Mesothelial cell of epicardium (in vitro differentiated cells): ENCODE results near the gene RTN4RL1. TPM values are rescaled to one million over a fixed set of nuclear protein-coding genes. Genes with fewer than 3 reads are reported as not detected.

Experiments used
- DNase-seq, 2 experiments: peaks; one replicate each; pipeline ENCODE4 v3.0.0; 2021; ENCODE audit warnings: low spot score in 2 of 2; ENCODE audit not compliant: unreplicated experiment in 2 of 2
- H3K27ac Mint-ChIP-seq: 2 replicates; pipeline ENCODE4 v1.8.0; 2021; ENCODE audit warnings: mixed read lengths
- H3K27me3 Mint-ChIP-seq: 2 replicates; pipeline ENCODE4 v1.8.0; 2021; ENCODE audit warnings: low read depth, mixed read lengths
- H3K36me3 Mint-ChIP-seq: 2 replicates; pipeline ENCODE4 v1.8.0; 2021; ENCODE audit warnings: mixed read lengths
- H3K4me1 Mint-ChIP-seq: 2 replicates; pipeline ENCODE4 v1.8.0; 2021; ENCODE audit warnings: mixed read lengths
- H3K4me3 Mint-ChIP-seq: 2 replicates; pipeline ENCODE4 v1.8.0; 2021; ENCODE audit warnings: mild to moderate bottlenecking, moderate library complexity, mixed read lengths
- H3K9me3 Mint-ChIP-seq: 2 replicates; pipeline ENCODE4 v1.8.0; 2021; ENCODE audit warnings: mixed read lengths
- total RNA-seq: library from RNA; stranded (reverse); gene quantifications from 3 replicates; pipeline ENCODE4 v1.2.1, GENCODE V29; 2021
- TF ChIP-seq, protein P1 (sequence below): fragments of 200-600 bp; sonication (generic); IDR thresholded peaks from one replicate; pipeline ENCODE4 v1.5.0; 2021; ENCODE audit warnings: antibody characterized with exemption; ENCODE audit not compliant: unreplicated experiment

RTN4RL1 gene
- total RNA-seq, 1 donor from 2014 or later = 0.20 TPM

DNA sequence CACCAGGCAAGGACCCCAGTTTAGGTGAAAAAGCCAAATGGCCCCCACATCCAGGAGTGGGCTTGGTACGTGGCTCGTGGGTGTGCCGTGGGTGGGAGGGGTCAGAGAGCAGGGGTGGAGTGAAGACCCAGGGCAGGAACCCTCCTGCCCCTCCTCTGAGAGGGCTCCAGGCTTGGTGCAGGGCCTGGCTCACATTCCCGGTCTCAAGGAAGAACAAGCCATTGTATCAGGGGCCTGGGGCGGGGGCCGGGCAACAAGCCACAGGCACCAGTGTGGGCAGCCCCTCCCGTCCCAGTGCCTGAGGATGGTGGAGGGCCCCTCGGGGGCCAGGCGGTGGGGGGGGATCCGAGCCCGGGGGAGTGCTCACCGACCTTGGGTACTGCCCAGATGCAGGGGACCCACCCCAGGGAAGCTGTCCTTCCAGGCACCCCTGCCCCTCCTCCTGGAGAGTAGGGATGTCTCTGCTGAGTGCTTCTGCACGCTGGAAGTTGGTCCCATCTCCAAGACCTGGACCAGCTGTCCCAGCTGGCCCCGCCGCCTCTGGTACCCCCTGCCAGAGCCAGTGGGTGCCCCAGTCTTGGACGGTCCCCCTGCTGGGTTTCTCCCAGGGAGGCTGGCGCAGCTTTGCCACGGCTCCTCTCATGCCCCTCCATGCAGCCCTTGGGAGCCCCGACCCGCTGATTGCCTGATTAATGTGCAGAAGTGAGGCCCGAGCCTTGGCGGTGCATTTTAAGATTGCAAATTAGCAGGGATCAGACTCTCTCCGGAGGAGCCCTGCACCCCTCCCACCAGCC is 83.7 kb downstream of the RTN4RL1 start:
- H3K27ac Mint-ChIP-seq = no peak overlapping the region
- TF ChIP-seq, protein P1, sequence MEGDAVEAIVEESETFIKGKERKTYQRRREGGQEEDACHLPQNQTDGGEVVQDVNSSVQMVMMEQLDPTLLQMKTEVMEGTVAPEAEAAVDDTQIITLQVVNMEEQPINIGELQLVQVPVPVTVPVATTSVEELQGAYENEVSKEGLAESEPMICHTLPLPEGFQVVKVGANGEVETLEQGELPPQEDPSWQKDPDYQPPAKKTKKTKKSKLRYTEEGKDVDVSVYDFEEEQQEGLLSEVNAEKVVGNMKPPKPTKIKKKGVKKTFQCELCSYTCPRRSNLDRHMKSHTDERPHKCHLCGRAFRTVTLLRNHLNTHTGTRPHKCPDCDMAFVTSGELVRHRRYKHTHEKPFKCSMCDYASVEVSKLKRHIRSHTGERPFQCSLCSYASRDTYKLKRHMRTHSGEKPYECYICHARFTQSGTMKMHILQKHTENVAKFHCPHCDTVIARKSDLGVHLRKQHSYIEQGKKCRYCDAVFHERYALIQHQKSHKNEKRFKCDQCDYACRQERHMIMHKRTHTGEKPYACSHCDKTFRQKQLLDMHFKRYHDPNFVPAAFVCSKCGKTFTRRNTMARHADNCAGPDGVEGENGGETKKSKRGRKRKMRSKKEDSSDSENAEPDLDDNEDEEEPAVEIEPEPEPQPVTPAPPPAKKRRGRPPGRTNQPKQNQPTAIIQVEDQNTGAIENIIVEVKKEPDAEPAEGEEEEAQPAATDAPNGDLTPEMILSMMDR = no peak
- no peak for DNase-seq
- no peaks in the 10 kb centered on the region for H3K27me3 Mint-ChIP-seq
- H3K36me3 Mint-ChIP-seq = no peaks in the 10 kb centered on the region
- no peak overlapping the region for H3K4me3 Mint-ChIP-seq
- no peaks in the 10 kb centered on the region for H3K9me3 Mint-ChIP-seq
- H3K4me1 Mint-ChIP-seq = peaks cover 4% of the 10 kb centered on the region

DNA sequence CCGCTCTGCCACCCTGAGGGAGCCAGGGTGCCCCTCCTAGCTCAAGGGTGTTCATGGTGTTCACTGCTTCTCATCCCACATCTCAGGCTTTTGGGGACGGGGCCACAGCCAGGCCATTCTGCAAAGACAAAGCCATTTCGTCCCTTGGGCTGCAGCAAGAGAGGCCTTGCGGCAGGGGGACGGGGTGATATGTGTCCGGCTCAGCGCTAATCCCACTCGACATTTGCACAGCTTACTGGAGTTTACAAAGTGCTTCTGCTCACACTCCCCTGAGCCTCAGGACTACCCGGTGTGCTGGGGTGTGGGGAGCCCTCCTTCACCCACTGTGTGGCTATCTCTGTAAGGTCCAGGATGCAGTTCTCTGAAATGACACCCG is 84.3 kb downstream of the RTN4RL1 start:
- peaks cover 2% of the 10 kb centered on the region for H3K4me1 Mint-ChIP-seq
- H3K4me3 Mint-ChIP-seq = no peak overlapping the region
- H3K36me3 Mint-ChIP-seq = no peaks in the 10 kb centered on the region
- TF ChIP-seq, protein P1 = no peak
- no peak overlapping the region for H3K27ac Mint-ChIP-seq
- no peak for DNase-seq
- H3K9me3 Mint-ChIP-seq = no peaks in the 10 kb centered on the region
- no peaks in the 10 kb centered on the region for H3K27me3 Mint-ChIP-seq

- Mint-ChIP-seq H3K9me3 (no peaks in the 10 kb centered on the region), H3K27ac (no peak overlapping the region), H3K4me1 (peaks cover 2% of the 10 kb centered on the region), H3K36me3 (no peaks in the 10 kb centered on the region), H3K4me3 (no peak overlapping the region), H3K27me3 (no peaks in the 10 kb centered on the region)
- TF ChIP-seq, protein P1 = no peak
- no peak for DNase-seq
These were observed 84.9 kb downstream of the RTN4RL1 start for GRCh38 chr17:1939981-1940809.

DNA sequence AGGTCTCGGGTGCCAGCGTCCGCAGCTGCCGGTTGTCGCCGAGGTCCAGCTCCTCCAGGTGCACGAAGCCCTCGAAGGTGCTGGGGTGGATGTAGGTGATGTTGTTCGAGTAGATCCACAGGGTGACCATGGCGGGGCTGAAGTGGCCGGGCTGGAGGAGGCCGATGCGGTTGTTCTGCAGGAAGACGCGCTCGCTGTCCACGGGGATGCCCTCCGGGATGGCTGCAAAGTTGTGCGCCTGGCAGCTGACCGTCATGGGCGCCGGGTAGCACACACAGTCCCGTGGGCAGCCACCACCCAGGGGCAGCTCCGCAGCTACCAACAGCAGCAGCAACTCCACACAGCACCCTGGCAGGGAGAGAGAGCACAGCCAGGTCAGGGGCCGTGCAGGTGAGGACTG is 87.7 kb downstream of the RTN4RL1 start:
- TF ChIP-seq, protein P1 = no peak
- DNase-seq = no peak
- peaks cover 6% of the 10 kb centered on the region for H3K27me3 Mint-ChIP-seq
- H3K36me3 Mint-ChIP-seq = no peaks in the 10 kb centered on the region
- H3K4me1 Mint-ChIP-seq = peaks cover 2% of the 10 kb centered on the region
- H3K27ac Mint-ChIP-seq = no peak overlapping the region
- H3K9me3 Mint-ChIP-seq = no peaks in the 10 kb centered on the region
- no peak overlapping the region for H3K4me3 Mint-ChIP-seq

- Mint-ChIP-seq H3K4me1 (peaks cover 7% of the 10 kb centered on the region), H3K9me3 (no peaks in the 10 kb centered on the region)
- TF ChIP-seq, protein P1 = no peak
These were observed 88.4 kb downstream of the RTN4RL1 start for GRCh38 chr17:1936766-1937165.

More at GRCh38 chr17:1936766-1937165, 88.4 kb downstream of the RTN4RL1 start:
- H3K4me3 Mint-ChIP-seq = no peak overlapping the region
- DNase-seq = no peak
- no peak overlapping the region for H3K27ac Mint-ChIP-seq
- peaks cover 10% of the 10 kb centered on the region for H3K27me3 Mint-ChIP-seq
- H3K36me3 Mint-ChIP-seq = no peaks in the 10 kb centered on the region
